ENCODE results near the gene LYG2.
"Not testable (repeated sequence)": the region's sequence is repeated elsewhere in the genome, so short reads cannot be mapped to it uniquely, and the experiment has no call there.

The LYG2 gene

GRCh38 chr2:99255491-99256318 is at the start of gene LYG2:
Gene LYG2, minus strand, starts transcription at chr2:99255666. Its CDS starts 1,406 bp downstream, at chr2:99254260.
- no peak for DNase-seq (ENCODE audit: low read depth)

GRCh38 chr2:99301097-99301496 is 45.6 kb upstream of the LYG2 start, which contains the start of gene LYG1:
Gene LYG1, minus strand, starts transcription at chr2:99301197. Its CDS starts 5,527 bp downstream, at chr2:99295670.
- not testable (repeated sequence) for DNase-seq (ENCODE audit: low read depth)

GRCh38 chr2:99299580-99299979 is 44.1 kb upstream of the LYG2 start:
- no peak for DNase-seq (ENCODE audit: low read depth)

- peak; percentile 6 for DNase-seq (ENCODE audit: low read depth)
These were observed 42.5 kb upstream of the LYG2 start for GRCh38 chr2:99297994-99298393.

- DNase-seq (ENCODE audit: low read depth) = no peak
These were observed 30.1 kb upstream of the LYG2 start for GRCh38 chr2:99285526-99285925.

- no peak for DNase-seq (ENCODE audit: low read depth)
These were observed 24.7 kb upstream of the LYG2 start for GRCh38 chr2:99279969-99280695.

GRCh38 chr2:99278793-99279291 is 23.4 kb upstream of the LYG2 start:
- DNase-seq (ENCODE audit: low read depth) = peak; percentile 60

GRCh38 chr2:99278195-99278765 is 22.8 kb upstream of the LYG2 start:
- DNase-seq (ENCODE audit: low read depth) = not testable (repeated sequence)

GRCh38 chr2:99275882-99276281 is 20.4 kb upstream of the LYG2 start:
- no peak for DNase-seq (ENCODE audit: low read depth)

GRCh38 chr2:99261242-99261641 is 5.8 kb upstream of the LYG2 start:
- DNase-seq (ENCODE audit: low read depth) = no peak

GRCh38 chr2:99260184-99260583 is 4.7 kb upstream of the LYG2 start:
- DNase-seq (ENCODE audit: low read depth) = no peak

GRCh38 chr2:99259465-99259864 is 4.0 kb upstream of the LYG2 start:
- no peak for DNase-seq (ENCODE audit: low read depth)

GRCh38 chr2:99256677-99257076 is 1.2 kb upstream of the LYG2 start:
- DNase-seq (ENCODE audit: low read depth) = no peak

- DNase-seq (ENCODE audit: low read depth) = no peak
These were observed 5.5 kb downstream of the LYG2 start for GRCh38 chr2:99249951-99250350.

GRCh38 chr2:99242151-99242550 is 13.3 kb downstream of the LYG2 start:
- DNase-seq (ENCODE audit: low read depth) = no peak

GRCh38 chr2:99240431-99240830 is 15.0 kb downstream of the LYG2 start:
- DNase-seq (ENCODE audit: low read depth) = no peak

GRCh38 chr2:99238599-99238998 is 16.9 kb downstream of the LYG2 start:
- DNase-seq (ENCODE audit: low read depth) = no peak

- DNase-seq (ENCODE audit: low read depth) = not testable (repeated sequence)
These were observed 22.3 kb downstream of the LYG2 start for GRCh38 chr2:99233177-99233576.

- no peak for DNase-seq (ENCODE audit: low read depth)
These were observed 37.5 kb downstream of the LYG2 start for GRCh38 chr2:99217929-99218501.

- no peak for DNase-seq (ENCODE audit: low read depth)
These were observed 39.4 kb downstream of the LYG2 start for GRCh38 chr2:99216096-99216495.

- DNase-seq (ENCODE audit: low read depth) = no peak
These were observed 50.0 kb downstream of the LYG2 start for GRCh38 chr2:99205491-99205890.

GRCh38 chr2:99201959-99202678 is 53.3 kb downstream of the LYG2 start:
- no peak for DNase-seq (ENCODE audit: low read depth)

Measured in GM04503 (cell line).